SK-N-SH treated with all-trans-retinoic acid at 6 μM for 48 hours (cell line): ENCODE data around the gene FIGN.

Source experiments
- GLIS3 ChIP-seq: fragments of 250-450 bp; sonication (Bioruptor Pico); IDR thresholded peaks from 2 replicates; pipeline ENCODE4 v1.5.0; 2020; ENCODE audit warnings: mild to moderate bottlenecking, moderate library complexity
- ZFP3 ChIP-seq: fragments of 250-450 bp; sonication (Bioruptor Pico); IDR thresholded peaks from 2 replicates; pipeline ENCODE4 v1.5.0; 2020; ENCODE audit warnings: mild to moderate bottlenecking, moderate library complexity
- ZNF565 ChIP-seq: fragments of 450-650 bp; formaldehyde crosslinking; conservative IDR thresholded peaks from 2 replicates; pipeline ENCODE4 v1.5.0; 2020; ENCODE audit warnings: low read depth, mild to moderate bottlenecking, moderate library complexity
- ZNF8 ChIP-seq: fragments of 450-650 bp; formaldehyde crosslinking; IDR thresholded peaks from 2 replicates; pipeline ENCODE4 v1.5.0; 2020; ENCODE audit warnings: mild to moderate bottlenecking, moderate library complexity
- TF ChIP-seq, protein P1 (sequence below): fragments of 250-450 bp; sonication (Bioruptor Pico); IDR thresholded peaks from 2 replicates; pipeline ENCODE4 v1.8.0; 2020; ENCODE audit warnings: mild to moderate bottlenecking, moderate library complexity, borderline replicate concordance
- TF ChIP-seq, protein P2 (sequence below): fragments of 250-450 bp; sonication (Bioruptor Pico); IDR thresholded peaks from 2 replicates; pipeline ENCODE4 v1.5.0; 2020; ENCODE audit warnings: mild to moderate bottlenecking, moderate library complexity

DNA sequence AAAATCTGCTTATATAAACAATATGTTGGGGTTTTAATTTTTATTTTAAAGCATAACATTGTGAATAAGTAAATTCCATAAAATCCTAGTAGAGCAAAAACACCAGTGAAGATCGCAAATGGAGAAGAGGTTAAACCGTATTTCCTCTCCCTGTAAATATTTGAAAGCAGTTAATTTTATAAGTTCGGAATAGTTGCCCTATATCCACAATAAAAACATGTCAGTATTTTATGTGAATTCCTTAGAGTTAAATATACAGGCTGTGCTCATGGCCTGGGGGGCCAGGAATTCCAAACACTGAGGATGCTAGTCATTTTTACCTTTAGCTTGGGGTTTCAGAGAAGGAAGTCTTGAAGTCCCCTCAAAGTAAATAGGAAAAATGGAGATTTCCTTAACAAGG, 135.0 kb downstream of the FIGN start:
- TF ChIP-seq, protein P1, sequence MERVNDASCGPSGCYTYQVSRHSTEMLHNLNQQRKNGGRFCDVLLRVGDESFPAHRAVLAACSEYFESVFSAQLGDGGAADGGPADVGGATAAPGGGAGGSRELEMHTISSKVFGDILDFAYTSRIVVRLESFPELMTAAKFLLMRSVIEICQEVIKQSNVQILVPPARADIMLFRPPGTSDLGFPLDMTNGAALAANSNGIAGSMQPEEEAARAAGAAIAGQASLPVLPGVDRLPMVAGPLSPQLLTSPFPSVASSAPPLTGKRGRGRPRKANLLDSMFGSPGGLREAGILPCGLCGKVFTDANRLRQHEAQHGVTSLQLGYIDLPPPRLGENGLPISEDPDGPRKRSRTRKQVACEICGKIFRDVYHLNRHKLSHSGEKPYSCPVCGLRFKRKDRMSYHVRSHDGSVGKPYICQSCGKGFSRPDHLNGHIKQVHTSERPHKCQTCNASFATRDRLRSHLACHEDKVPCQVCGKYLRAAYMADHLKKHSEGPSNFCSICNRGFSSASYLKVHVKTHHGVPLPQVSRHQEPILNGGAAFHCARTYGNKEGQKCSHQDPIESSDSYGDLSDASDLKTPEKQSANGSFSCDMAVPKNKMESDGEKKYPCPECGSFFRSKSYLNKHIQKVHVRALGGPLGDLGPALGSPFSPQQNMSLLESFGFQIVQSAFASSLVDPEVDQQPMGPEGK (CRISPR knock-in tag): no peak
- TF ChIP-seq GLIS3: no peak
- no peak for TF ChIP-seq ZNF8
- TF ChIP-seq ZFP3 (CRISPR knock-in tag): no peak
- no peak for TF ChIP-seq ZNF565 (CRISPR knock-in tag)
- TF ChIP-seq, protein P2, sequence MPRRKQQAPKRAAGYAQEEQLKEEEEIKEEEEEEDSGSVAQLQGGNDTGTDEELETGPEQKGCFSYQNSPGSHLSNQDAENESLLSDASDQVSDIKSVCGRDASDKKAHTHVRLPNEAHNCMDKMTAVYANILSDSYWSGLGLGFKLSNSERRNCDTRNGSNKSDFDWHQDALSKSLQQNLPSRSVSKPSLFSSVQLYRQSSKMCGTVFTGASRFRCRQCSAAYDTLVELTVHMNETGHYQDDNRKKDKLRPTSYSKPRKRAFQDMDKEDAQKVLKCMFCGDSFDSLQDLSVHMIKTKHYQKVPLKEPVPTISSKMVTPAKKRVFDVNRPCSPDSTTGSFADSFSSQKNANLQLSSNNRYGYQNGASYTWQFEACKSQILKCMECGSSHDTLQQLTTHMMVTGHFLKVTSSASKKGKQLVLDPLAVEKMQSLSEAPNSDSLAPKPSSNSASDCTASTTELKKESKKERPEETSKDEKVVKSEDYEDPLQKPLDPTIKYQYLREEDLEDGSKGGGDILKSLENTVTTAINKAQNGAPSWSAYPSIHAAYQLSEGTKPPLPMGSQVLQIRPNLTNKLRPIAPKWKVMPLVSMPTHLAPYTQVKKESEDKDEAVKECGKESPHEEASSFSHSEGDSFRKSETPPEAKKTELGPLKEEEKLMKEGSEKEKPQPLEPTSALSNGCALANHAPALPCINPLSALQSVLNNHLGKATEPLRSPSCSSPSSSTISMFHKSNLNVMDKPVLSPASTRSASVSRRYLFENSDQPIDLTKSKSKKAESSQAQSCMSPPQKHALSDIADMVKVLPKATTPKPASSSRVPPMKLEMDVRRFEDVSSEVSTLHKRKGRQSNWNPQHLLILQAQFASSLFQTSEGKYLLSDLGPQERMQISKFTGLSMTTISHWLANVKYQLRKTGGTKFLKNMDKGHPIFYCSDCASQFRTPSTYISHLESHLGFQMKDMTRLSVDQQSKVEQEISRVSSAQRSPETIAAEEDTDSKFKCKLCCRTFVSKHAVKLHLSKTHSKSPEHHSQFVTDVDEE (CRISPR knock-in tag): no peak
